Fibroblast of lung (primary cell): Measurements from ENCODE around the gene P2RY6. TPM values are rescaled to one million over a fixed set of nuclear protein-coding genes. Genes with fewer than 3 reads are reported as not detected.

Experiments used
- DNase-seq, 2 donors: peaks; one replicate each; pipeline versions ENCODE4 v3.0.0 to v3.0.0-alpha.2; 2010; ENCODE audit warnings: low read depth in 2 of 2
- H2AFZ ChIP-seq: 2 replicates; pipeline ENCODE4 v1.5.1; 2012; ENCODE audit warnings: low read length, control low read depth, inconsistent platforms
- H3K27ac ChIP-seq: 2 replicates; pipeline ENCODE4 v1.5.1; 2011; ENCODE audit warnings: low read length, control low read depth; ENCODE audit not compliant: insufficient read depth
- H3K27me3 ChIP-seq: 2 replicates; pipeline ENCODE4 v1.5.1; 2011; ENCODE audit warnings: mild to moderate bottlenecking, low read length; ENCODE audit not compliant: control insufficient read depth, insufficient read depth
- H3K36me3 ChIP-seq: 2 replicates; pipeline ENCODE4 v1.5.1; 2011; ENCODE audit warnings: low read length; ENCODE audit not compliant: control insufficient read depth, insufficient read depth
- H3K4me1 ChIP-seq: 2 replicates; pipeline ENCODE4 v1.5.1; 2011; ENCODE audit warnings: low read length; ENCODE audit not compliant: control insufficient read depth, insufficient read depth; ENCODE audit errors: extremely low read depth
- H3K4me2 ChIP-seq: 2 replicates; pipeline ENCODE4 v1.5.1; 2011; ENCODE audit warnings: low read length, control low read depth; ENCODE audit not compliant: insufficient read depth; ENCODE audit errors: extremely low read depth
- H3K4me3 ChIP-seq, 4 experiments: fragments of 200-600 bp in 1 of 4; sonication (generic) in 1 of 4; replicated peaks in 1 of 4; 2 replicates each; pipeline ENCODE4 v1.5.1; 2011 to 2016; ENCODE audit warnings: low read length in 4 of 4, low read depth in 3 of 4, mild to moderate bottlenecking in 3 of 4, control low read depth in 2 of 4, inconsistent platforms in 1 of 4, mixed read lengths in 1 of 4; ENCODE audit not compliant: insufficient read depth in 1 of 4; ENCODE audit errors: control extremely low read depth in 1 of 4
- H3K79me2 ChIP-seq: 2 replicates; pipeline ENCODE4 v1.5.1; 2012; ENCODE audit warnings: mild to moderate bottlenecking, low read length, inconsistent platforms; ENCODE audit not compliant: control insufficient read depth, insufficient read depth
- H3K9ac ChIP-seq: 2 replicates; pipeline ENCODE4 v1.5.1; 2011; ENCODE audit warnings: mild to moderate bottlenecking, low read length, control low read depth; ENCODE audit not compliant: insufficient read depth
- H3K9me3 ChIP-seq: 2 replicates; pipeline ENCODE4 v1.5.1; 2012; ENCODE audit warnings: low read depth, low read length; ENCODE audit not compliant: control insufficient read depth, insufficient read depth
- H4K20me1 ChIP-seq: 2 replicates; pipeline ENCODE4 v1.5.1; 2011; ENCODE audit warnings: low read length; ENCODE audit not compliant: control insufficient read depth, insufficient read depth; ENCODE audit errors: extremely low read depth
- EZH2 ChIP-seq: IDR thresholded peaks from 2 replicates; pipeline ENCODE4 v1.5.1; 2012; ENCODE audit warnings: low read length, control low read depth, mild to moderate bottlenecking; ENCODE audit errors: missing control alignments
- polyA plus RNA-seq, 2 donors: library from polyadenylated mRNA; depleted of rRNA in 1 of 2; stranded (reverse) in 1 of 2; unstranded in 1 of 2; fragments of >200 nt; gene quantifications; 2 replicates each; pipeline ENCODE4 v1.2.1, GENCODE V29; 2011 to 2012; ENCODE audit warnings: missing spikeins in 1 of 2
- total RNA-seq: library from RNA; depleted of rRNA; stranded (reverse); fragments of >200 nt; gene quantifications from 2 replicates; pipeline ENCODE4 v1.2.1, GENCODE V29; 2014
- TF ChIP-seq, protein P1 (sequence below), 2 donors: IDR thresholded peaks in 1 of 2; conservative IDR thresholded peaks in 1 of 2; 1 replicate in 1 of 2; 2 replicates in 1 of 2; pipeline ENCODE4 v1.5.1; 2011 to 2012; ENCODE audit warnings: low read length in 2 of 2, control low read depth in 1 of 2, inconsistent platforms in 1 of 2, low read depth in 1 of 2, mild to moderate bottlenecking in 1 of 2

The P2RY6 gene
- total and polyA plus RNA-seq, 2 donors (not counting 1 experiment from before 2014, with no cell fraction given) = 0.12 to 0.33 TPM

DNA sequence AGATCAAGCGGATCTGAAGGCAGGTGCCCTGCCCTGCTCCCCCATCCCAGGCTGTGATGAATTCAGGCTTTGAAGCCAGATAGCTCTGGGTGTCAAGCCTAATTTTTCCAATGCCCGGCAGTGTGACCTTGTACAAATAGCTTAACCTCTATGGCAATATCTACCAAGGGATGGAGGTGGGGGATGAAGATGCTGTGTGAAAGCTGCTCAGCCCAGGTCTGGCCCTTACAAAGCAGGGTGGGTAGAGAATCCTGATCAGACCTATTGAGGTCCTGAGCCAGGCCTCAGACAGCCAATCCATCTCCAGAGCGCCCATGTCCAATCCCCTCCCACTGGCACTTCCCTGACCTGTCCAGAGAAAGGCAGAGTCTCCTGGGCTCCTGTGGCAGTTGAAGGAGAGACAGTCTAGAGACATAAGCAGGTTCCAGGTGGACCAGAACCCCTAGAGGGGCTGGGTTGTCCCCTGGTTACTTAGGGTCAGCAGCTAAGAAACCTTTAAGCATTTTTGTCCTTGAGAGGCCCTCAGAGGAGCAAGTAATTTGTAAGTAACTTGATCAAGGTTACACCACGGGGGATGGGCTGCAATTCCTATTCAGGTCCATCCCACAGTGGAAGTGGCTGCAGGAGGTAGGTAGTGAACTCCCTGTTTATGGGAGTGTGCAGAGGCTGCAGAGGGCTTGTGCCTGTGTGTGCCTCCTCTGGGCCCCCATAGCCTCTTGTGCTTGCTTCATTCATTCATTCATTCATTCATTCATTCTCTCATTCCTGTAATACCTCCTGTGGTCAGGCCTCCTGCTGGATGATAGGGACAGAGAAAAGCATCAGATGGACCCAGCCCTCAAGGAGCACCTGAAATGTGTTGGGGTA is 43.6 kb upstream of the P2RY6 start:
- Histone ChIP-seq H3K9me3 (no peaks in the 10 kb centered on the region), H3K27ac (no peak overlapping the region), H3K4me2 (no peak overlapping the region), H3K9ac (no peak overlapping the region), H3K79me2 (no peaks in the 10 kb centered on the region), H2AFZ (no peak overlapping the region), H4K20me1 (no peaks in the 10 kb centered on the region), H3K36me3 (no peaks in the 10 kb centered on the region), H3K4me3 (no peak overlapping the region), H3K4me1 (no peaks in the 10 kb centered on the region), H3K27me3 (no peaks in the 10 kb centered on the region)
- TF ChIP-seq EZH2 = no peak
- TF ChIP-seq, protein P1, sequence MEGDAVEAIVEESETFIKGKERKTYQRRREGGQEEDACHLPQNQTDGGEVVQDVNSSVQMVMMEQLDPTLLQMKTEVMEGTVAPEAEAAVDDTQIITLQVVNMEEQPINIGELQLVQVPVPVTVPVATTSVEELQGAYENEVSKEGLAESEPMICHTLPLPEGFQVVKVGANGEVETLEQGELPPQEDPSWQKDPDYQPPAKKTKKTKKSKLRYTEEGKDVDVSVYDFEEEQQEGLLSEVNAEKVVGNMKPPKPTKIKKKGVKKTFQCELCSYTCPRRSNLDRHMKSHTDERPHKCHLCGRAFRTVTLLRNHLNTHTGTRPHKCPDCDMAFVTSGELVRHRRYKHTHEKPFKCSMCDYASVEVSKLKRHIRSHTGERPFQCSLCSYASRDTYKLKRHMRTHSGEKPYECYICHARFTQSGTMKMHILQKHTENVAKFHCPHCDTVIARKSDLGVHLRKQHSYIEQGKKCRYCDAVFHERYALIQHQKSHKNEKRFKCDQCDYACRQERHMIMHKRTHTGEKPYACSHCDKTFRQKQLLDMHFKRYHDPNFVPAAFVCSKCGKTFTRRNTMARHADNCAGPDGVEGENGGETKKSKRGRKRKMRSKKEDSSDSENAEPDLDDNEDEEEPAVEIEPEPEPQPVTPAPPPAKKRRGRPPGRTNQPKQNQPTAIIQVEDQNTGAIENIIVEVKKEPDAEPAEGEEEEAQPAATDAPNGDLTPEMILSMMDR (conservative IDR thresholded peaks at IDR 0.05 in 1 of 2, IDR thresholded peaks at IDR 0.05 in 1 of 2; ENCODE audit: low read depth in 1 of 2, low read length in 2 of 2) = no peak
- no peak for DNase-seq

DNA sequence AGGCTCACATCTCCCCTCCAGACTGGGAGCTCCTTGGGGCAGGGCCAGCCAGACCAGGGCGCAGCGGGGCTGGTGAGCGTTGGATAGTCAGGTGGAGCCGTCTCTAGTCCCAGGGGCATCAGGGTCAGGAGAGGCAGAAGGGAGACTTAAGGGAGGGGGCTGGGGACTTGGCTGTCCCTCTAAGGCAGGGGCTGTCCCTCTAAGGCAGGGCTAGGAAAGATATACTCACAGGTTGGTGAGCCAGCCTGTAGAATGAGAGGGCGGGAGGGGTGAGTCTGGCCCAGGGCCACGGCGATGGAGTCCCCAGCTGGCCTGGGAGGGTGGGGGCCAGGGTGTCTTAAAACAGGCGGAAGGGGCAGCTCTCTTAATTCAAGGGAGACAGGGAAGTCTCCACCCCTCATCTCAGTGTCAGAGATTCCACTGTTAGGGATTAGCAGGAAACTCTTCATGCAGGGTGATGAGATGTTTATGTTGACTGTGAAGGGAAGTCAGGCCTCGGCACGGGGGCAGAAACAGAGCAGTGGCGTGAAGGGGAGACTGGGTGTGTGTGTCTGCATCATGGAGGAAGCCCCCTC is 42.7 kb upstream of the P2RY6 start:
- H3K27ac ChIP-seq = no peak overlapping the region
- no peak overlapping the region for H2AFZ ChIP-seq

More for the DNA sequence above, 42.7 kb upstream of the P2RY6 start:
- H3K79me2 ChIP-seq = no peaks in the 10 kb centered on the region
- DNase-seq = no peak
- no peaks in the 10 kb centered on the region for H4K20me1 ChIP-seq
- no peaks in the 10 kb centered on the region for H3K36me3 ChIP-seq
- no peaks in the 10 kb centered on the region for H3K27me3 ChIP-seq
- TF ChIP-seq, protein P1 (conservative IDR thresholded peaks at IDR 0.05 in 1 of 2, IDR thresholded peaks at IDR 0.05 in 1 of 2; ENCODE audit: low read depth in 1 of 2, low read length in 2 of 2) = no peak
- TF ChIP-seq EZH2 = no peak
- H3K4me1 ChIP-seq = no peaks in the 10 kb centered on the region
- H3K4me3 ChIP-seq = no peak overlapping the region
- H3K9me3 ChIP-seq = no peaks in the 10 kb centered on the region
- H3K4me2 ChIP-seq = no peak overlapping the region
- no peak overlapping the region for H3K9ac ChIP-seq
